Peyer's patch (tissue), 4 donors: ENCODE data around the gene EPHB1.

Source experiments
- POLR2A ChIP-seq, 2 donors: fragments of 450-650 bp; IDR thresholded peaks; one replicate each; pipeline ENCODE4 v1.5.1; 2017; ENCODE audit warnings: antibody characterized with exemption in 2 of 2, mild to moderate bottlenecking in 2 of 2, moderate library complexity in 2 of 2
- TF ChIP-seq, protein P1 (sequence below), 6 experiments: fragments of 450-650 bp in 4 of 6; fragments of 200-600 bp in 2 of 6; sonication (generic) in 1 of 6; IDR thresholded peaks; one replicate each; pipeline ENCODE4 v1.5.1; 2017 to 2019; ENCODE audit warnings: antibody characterized with exemption in 6 of 6, mild to moderate bottlenecking in 3 of 6, moderate library complexity in 1 of 6

GRCh38 chr3:134858441-134859035 is 63.5 kb downstream of the EPHB1 start:
- TF ChIP-seq, protein P1, sequence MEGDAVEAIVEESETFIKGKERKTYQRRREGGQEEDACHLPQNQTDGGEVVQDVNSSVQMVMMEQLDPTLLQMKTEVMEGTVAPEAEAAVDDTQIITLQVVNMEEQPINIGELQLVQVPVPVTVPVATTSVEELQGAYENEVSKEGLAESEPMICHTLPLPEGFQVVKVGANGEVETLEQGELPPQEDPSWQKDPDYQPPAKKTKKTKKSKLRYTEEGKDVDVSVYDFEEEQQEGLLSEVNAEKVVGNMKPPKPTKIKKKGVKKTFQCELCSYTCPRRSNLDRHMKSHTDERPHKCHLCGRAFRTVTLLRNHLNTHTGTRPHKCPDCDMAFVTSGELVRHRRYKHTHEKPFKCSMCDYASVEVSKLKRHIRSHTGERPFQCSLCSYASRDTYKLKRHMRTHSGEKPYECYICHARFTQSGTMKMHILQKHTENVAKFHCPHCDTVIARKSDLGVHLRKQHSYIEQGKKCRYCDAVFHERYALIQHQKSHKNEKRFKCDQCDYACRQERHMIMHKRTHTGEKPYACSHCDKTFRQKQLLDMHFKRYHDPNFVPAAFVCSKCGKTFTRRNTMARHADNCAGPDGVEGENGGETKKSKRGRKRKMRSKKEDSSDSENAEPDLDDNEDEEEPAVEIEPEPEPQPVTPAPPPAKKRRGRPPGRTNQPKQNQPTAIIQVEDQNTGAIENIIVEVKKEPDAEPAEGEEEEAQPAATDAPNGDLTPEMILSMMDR (IDR thresholded peaks at IDR 0.05): no peak
- no peak for TF ChIP-seq POLR2A (IDR thresholded peaks at IDR 0.05)
